ENCODE measurements around the gene PHOSPHO2. TPM values are rescaled to one million over a fixed set of nuclear protein-coding genes. Genes with fewer than 3 reads are reported as not detected.

Gene PHOSPHO2
- total and polyA plus RNA-seq, 2 experiments from 2014 or later = 8.3 to 8.7 TPM

DNA sequence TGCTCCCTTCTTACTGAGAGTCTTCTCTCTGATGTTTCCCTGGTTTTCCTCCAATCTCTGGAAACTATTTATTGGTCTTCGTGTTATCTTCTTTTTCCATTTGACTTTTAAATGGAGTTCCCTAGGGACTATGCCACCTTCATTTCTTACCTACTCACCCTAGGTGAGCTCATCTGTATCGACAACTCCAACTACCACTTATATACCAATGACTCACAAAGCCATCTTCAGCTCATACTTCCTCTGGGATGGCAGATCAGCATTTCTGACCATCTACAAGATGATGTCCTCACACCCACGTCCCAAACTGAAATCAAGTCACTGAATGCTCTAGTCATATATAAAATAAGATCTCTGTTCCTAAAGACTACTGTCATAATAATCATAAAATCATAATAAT lies 40.6 kb upstream of the PHOSPHO2 start:
- Histone ChIP-seq H3F3A (replicated peaks; ENCODE audit: low read depth) (no peaks in the 10 kb centered on the region), H3K4me1 (ENCODE audit: insufficient read depth) (no peaks in the 10 kb centered on the region), H3K4me3 (no peak overlapping the region), H3K4me2 (no peak overlapping the region), H3K27ac (ENCODE audit: low read depth) (no peak overlapping the region), H3K27me3 (ENCODE audit: insufficient read depth) (no peaks in the 10 kb centered on the region), H2AFZ (no peak overlapping the region), H3K79me2 (replicated peaks; ENCODE audit: insufficient read depth) (no peaks in the 10 kb centered on the region), H4K20me1 (replicated peaks; ENCODE audit: insufficient read depth) (no peaks in the 10 kb centered on the region), H3K9me2 (ENCODE audit: insufficient read depth) (no peaks in the 10 kb centered on the region), H3K36me3 (ENCODE audit: insufficient read depth) (no peaks in the 10 kb centered on the region)
- TF ChIP-seq, protein P1, sequence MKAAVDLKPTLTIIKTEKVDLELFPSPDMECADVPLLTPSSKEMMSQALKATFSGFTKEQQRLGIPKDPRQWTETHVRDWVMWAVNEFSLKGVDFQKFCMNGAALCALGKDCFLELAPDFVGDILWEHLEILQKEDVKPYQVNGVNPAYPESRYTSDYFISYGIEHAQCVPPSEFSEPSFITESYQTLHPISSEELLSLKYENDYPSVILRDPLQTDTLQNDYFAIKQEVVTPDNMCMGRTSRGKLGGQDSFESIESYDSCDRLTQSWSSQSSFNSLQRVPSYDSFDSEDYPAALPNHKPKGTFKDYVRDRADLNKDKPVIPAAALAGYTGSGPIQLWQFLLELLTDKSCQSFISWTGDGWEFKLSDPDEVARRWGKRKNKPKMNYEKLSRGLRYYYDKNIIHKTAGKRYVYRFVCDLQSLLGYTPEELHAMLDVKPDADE (IDR thresholded peaks at IDR 0.05) = no peak
- TF ChIP-seq EZH2 (IDR thresholded peaks at IDR 0.05; ENCODE audit: low read depth, unreplicated experiment) (no peak), ZNF114 (CRISPR knock-in tag; IDR thresholded peaks at IDR 0.05) (no peak), POLR2AphosphoS5 (IDR thresholded peaks at IDR 0.05; ENCODE audit: low read depth) (no peak), JUNB (IDR thresholded peaks at IDR 0.05; ENCODE audit: unreplicated experiment) (no peak), STAT1 (IDR thresholded peaks at IDR 0.05; ENCODE audit: unreplicated experiment) (no peak), ZNF331 (CRISPR knock-in tag; IDR thresholded peaks at IDR 0.05; ENCODE audit: low read depth) (no peak), NANOG (IDR thresholded peaks at IDR 0.05; ENCODE audit: borderline replicate concordance) (no peak), CREB1 (CRISPR knock-in tag; IDR thresholded peaks at IDR 0.05; ENCODE audit: low read depth) (no peak), EZH2phosphoT487 (IDR thresholded peaks at IDR 0.05; ENCODE audit: unreplicated experiment) (no peak)
- TF ChIP-seq, protein P2, sequence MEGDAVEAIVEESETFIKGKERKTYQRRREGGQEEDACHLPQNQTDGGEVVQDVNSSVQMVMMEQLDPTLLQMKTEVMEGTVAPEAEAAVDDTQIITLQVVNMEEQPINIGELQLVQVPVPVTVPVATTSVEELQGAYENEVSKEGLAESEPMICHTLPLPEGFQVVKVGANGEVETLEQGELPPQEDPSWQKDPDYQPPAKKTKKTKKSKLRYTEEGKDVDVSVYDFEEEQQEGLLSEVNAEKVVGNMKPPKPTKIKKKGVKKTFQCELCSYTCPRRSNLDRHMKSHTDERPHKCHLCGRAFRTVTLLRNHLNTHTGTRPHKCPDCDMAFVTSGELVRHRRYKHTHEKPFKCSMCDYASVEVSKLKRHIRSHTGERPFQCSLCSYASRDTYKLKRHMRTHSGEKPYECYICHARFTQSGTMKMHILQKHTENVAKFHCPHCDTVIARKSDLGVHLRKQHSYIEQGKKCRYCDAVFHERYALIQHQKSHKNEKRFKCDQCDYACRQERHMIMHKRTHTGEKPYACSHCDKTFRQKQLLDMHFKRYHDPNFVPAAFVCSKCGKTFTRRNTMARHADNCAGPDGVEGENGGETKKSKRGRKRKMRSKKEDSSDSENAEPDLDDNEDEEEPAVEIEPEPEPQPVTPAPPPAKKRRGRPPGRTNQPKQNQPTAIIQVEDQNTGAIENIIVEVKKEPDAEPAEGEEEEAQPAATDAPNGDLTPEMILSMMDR (conservative IDR thresholded peaks at IDR 0.05; ENCODE audit: low read depth in 2 of 2) = no peak
- TF ChIP-seq, protein P3, sequence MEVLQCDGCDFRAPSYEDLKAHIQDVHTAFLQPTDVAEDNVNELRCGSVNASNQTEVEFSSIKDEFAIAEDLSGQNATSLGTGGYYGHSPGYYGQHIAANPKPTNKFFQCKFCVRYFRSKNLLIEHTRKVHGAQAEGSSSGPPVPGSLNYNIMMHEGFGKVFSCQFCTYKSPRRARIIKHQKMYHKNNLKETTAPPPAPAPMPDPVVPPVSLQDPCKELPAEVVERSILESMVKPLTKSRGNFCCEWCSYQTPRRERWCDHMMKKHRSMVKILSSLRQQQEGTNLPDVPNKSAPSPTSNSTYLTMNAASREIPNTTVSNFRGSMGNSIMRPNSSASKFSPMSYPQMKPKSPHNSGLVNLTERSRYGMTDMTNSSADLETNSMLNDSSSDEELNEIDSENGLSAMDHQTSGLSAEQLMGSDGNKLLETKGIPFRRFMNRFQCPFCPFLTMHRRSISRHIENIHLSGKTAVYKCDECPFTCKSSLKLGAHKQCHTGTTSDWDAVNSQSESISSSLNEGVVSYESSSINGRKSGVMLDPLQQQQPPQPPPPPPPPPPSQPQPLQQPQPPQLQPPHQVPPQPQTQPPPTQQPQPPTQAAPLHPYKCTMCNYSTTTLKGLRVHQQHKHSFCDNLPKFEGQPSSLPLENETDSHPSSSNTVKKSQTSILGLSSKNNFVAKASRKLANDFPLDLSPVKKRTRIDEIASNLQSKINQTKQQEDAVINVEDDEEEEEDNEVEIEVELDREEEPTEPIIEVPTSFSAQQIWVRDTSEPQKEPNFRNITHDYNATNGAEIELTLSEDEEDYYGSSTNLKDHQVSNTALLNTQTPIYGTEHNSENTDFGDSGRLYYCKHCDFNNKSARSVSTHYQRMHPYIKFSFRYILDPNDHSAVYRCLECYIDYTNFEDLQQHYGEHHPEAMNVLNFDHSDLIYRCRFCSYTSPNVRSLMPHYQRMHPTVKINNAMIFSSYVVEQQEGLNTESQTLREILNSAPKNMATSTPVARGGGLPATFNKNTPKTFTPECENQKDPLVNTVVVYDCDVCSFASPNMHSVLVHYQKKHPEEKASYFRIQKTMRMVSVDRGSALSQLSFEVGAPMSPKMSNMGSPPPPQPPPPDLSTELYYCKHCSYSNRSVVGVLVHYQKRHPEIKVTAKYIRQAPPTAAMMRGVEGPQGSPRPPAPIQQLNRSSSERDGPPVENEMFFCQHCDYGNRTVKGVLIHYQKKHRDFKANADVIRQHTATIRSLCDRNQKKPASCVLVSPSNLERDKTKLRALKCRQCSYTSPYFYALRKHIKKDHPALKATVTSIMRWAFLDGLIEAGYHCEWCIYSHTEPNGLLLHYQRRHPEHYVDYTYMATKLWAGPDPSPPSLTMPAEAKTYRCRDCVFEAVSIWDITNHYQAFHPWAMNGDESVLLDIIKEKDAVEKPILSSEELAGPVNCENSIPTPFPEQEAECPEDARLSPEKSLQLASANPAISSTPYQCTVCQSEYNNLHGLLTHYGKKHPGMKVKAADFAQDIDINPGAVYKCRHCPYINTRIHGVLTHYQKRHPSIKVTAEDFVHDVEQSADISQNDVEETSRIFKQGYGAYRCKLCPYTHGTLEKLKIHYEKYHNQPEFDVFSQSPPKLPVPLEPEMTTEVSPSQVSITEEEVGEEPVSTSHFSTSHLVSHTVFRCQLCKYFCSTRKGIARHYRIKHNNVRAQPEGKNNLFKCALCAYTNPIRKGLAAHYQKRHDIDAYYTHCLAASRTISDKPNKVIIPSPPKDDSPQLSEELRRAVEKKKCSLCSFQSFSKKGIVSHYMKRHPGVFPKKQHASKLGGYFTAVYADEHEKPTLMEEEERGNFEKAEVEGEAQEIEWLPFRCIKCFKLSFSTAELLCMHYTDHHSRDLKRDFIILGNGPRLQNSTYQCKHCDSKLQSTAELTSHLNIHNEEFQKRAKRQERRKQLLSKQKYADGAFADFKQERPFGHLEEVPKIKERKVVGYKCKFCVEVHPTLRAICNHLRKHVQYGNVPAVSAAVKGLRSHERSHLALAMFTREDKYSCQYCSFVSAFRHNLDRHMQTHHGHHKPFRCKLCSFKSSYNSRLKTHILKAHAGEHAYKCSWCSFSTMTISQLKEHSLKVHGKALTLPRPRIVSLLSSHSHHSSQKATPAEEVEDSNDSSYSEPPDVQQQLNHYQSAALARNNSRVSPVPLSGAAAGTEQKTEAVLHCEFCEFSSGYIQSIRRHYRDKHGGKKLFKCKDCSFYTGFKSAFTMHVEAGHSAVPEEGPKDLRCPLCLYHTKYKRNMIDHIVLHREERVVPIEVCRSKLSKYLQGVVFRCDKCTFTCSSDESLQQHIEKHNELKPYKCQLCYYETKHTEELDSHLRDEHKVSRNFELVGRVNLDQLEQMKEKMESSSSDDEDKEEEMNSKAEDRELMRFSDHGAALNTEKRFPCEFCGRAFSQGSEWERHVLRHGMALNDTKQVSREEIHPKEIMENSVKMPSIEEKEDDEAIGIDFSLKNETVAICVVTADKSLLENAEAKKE (CRISPR knock-in tag; IDR thresholded peaks at IDR 0.05) = no peak
- TF ChIP-seq, protein P4, sequence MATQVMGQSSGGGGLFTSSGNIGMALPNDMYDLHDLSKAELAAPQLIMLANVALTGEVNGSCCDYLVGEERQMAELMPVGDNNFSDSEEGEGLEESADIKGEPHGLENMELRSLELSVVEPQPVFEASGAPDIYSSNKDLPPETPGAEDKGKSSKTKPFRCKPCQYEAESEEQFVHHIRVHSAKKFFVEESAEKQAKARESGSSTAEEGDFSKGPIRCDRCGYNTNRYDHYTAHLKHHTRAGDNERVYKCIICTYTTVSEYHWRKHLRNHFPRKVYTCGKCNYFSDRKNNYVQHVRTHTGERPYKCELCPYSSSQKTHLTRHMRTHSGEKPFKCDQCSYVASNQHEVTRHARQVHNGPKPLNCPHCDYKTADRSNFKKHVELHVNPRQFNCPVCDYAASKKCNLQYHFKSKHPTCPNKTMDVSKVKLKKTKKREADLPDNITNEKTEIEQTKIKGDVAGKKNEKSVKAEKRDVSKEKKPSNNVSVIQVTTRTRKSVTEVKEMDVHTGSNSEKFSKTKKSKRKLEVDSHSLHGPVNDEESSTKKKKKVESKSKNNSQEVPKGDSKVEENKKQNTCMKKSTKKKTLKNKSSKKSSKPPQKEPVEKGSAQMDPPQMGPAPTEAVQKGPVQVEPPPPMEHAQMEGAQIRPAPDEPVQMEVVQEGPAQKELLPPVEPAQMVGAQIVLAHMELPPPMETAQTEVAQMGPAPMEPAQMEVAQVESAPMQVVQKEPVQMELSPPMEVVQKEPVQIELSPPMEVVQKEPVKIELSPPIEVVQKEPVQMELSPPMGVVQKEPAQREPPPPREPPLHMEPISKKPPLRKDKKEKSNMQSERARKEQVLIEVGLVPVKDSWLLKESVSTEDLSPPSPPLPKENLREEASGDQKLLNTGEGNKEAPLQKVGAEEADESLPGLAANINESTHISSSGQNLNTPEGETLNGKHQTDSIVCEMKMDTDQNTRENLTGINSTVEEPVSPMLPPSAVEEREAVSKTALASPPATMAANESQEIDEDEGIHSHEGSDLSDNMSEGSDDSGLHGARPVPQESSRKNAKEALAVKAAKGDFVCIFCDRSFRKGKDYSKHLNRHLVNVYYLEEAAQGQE (IDR thresholded peaks at IDR 0.05; ENCODE audit: unreplicated experiment) = no peak
- Mint-ChIP-seq H3K27me3 (ENCODE audit: insufficient read depth, low read depth, poor library complexity) (no peaks in the 10 kb centered on the region), H3K9me3 (no peaks in the 10 kb centered on the region), H3K27ac (no peak overlapping the region), H3K36me3 (ENCODE audit: low read depth) (no peaks in the 10 kb centered on the region), H3K4me1 (no peaks in the 10 kb centered on the region), H3K4me3 (no peak overlapping the region)
- no peak for ATAC-seq
- DNase-seq (ENCODE audit: low spot score) = no peak
